Measurements from ENCODE around the gene DNLZ.
"Not testable (repeated sequence)": the region's sequence is repeated elsewhere in the genome, so short reads cannot be mapped to it uniquely, and the experiment has no call there.

The DNLZ gene

DNA sequence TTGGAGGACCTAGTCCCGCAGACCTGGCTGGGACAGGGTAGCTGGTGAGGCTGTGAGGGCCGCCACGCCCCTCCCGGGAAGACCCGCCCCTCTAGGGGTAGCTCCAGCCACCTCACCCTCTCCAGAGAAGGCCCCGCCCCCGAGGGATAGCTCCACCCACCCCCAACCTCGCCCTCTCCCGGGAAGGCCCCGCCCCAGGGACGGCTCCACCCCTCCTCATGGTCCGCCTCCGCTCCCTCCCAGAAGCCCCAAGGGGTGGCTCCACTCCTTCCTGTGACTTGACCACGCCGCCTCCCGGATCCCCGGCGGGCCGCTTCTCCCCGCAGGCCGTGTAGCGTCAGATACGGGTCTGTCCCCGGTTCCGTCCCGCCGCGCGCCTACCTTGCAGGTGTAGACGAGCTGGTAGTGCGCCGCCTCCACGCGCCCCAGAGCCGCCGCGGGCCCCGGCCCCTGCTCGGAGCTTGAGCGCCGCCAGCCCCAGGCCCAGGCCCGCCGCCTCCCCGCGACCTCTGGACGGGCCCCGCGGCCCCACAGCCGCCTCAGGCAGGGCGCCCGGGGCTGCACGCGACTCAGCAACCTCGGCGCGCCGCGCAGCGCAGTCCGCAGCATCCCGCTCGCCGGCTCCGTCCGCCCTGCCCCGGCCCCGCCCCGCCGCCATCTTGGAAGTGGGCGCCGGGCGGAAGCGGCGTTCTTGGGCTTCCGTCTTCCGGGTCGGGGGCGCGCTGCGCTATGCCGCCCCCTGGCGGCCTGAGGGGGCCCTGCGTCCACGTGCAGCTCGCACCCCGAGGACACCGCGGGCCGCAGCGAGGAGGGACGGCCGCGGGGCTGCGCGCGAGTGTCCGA is at the start of gene DNLZ:
TSS of gene DNLZ (minus strand) at position 639 of the 843 bp plus-strand sequence. CDS start at position 609, 30 bp downstream.
- Mint-ChIP-seq H3K4me1 (peaks cover 6% of the 10 kb centered on the region), H3K27me3 (peaks cover 1% of the 10 kb centered on the region)

DNA sequence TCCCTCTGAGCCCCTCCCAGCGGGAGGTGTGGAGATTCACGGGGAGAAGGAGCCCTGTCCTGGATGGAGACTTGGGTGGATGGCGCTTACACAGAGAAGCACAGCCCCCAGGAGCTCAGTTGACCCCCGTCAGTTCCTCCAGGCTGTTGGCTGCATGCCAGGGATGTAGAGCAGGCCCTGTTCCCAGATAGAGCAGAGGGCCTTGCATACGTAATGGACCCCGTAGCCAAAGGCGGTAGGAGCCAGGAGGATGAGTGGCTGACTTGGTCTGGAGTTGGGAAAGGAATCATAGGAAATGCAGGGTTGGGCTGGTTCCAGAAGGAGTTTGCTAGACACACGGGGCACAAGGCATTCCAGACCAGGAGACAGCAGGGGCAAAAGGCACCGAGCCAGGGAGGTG is 49.4 kb upstream of the DNLZ start:
- Mint-ChIP-seq H3K4me3 (no peak overlapping the region), H3K27ac (no peak overlapping the region), H3K9me3 (peaks cover 5% of the 10 kb centered on the region), H3K27me3 (no peaks in the 10 kb centered on the region), H3K4me1 (peaks cover 21% of the 10 kb centered on the region), H3K36me3 (peaks cover 32% of the 10 kb centered on the region)
- ATAC-seq (ENCODE audit: low read depth) (no peak), DNase-seq (ENCODE audit: low spot score in 2 of 2) (no peak)

More for the DNA sequence above, at the start of gene DNLZ:
- H3K36me3 Mint-ChIP-seq: peaks cover 1% of the 10 kb centered on the region
- DNase-seq (ENCODE audit: low spot score in 2 of 2) (peak; percentile 89 to 94), ATAC-seq (ENCODE audit: low read depth) (peak; percentile 80)
- H3K4me3 Mint-ChIP-seq: peak within 1 kb of the TSS; percentile 89
- H3K9me3 Mint-ChIP-seq: no peaks in the 10 kb centered on the region
- peak within 1 kb of the TSS; percentile 35 for H3K27ac Mint-ChIP-seq

DNA sequence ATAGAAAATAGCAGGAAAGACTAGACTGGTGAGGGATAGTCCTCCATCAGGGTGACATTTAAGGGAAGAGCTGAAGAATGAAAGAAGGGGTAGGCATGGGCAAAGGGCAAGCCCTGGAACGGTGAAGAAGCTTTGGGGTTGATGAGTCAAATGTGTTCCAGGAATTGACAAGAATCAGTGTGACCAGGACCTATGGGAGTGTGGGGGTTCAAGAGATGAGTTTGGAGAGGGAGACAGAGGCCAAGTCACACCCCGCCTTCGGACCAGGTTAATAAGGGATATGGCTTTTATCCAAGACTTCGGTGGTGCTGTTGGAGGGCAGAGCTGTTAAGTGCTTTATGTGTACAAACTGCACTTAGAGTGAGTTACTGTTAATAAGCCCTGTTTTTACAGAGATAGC is 47.8 kb upstream of the DNLZ start:
- DNase-seq (ENCODE audit: low spot score in 2 of 2) (no peak), ATAC-seq (ENCODE audit: low read depth) (no peak)
- H3K36me3 Mint-ChIP-seq: peaks cover 31% of the 10 kb centered on the region
- no peaks in the 10 kb centered on the region for H3K27me3 Mint-ChIP-seq
- H3K4me1 Mint-ChIP-seq: peaks cover 25% of the 10 kb centered on the region
- peaks cover 5% of the 10 kb centered on the region for H3K9me3 Mint-ChIP-seq
- peak overlapping the region; percentile 94 for H3K27ac Mint-ChIP-seq
- peak overlapping the region; percentile 82 for H3K4me3 Mint-ChIP-seq

DNA sequence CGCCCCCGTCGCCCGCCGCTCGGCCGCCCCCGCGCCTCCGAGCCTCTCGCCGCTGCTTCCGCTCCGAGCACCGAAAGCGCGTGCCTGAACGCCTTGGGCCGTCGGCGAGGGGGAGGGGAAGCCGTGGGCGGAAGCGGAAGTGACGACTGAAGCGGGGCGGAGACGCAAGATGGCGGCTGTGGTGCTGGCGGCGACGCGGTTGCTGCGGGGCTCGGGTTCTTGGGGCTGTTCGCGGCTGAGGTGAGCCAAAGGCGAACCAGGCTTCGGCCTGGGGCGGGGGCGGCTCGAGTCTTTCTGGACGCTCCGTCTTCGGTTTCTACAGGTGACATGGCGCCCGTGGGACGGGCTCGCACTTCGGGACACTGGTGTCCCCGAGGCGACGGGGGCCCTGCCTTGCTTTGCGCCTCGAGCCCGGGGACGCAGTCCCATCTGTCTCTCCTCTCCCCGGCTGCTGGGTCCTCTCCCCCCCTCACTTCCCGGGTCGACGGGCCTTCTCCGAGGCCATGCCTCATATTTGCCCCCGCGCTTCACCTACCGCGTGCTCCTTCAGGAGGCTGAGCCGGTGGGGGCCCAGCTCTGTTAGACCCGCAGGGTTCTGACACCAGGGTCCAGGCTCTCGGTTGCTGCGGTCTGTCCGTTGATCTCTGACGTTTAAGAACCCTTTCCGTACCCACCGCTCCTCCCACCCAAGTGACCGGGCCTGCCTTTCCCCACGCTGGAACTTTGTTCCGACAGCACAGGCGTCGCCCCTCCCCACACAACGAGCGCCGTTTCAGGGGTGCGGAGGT is 47.1 kb upstream of the DNLZ start, which contains the start of the genes ENTR1 and PMPCA:
TSS of gene ENTR1 (minus strand) at position 115 of the 788 bp plus-strand sequence. CDS start 217 bp downstream, outside the sequence.
TSS of gene PMPCA (plus strand) at position 159 of the 788 bp plus-strand sequence. CDS start at position 170, 11 bp downstream.
- H3K4me1 Mint-ChIP-seq: peaks cover 25% of the 10 kb centered on the region
- H3K27me3 Mint-ChIP-seq: no peaks in the 10 kb centered on the region
- DNase-seq (ENCODE audit: low spot score in 2 of 2) (peak; percentile 95 to 97), ATAC-seq (ENCODE audit: low read depth) (peak; percentile 83)
- peaks cover 28% of the 10 kb centered on the region for H3K36me3 Mint-ChIP-seq
- H3K9me3 Mint-ChIP-seq: peaks cover 5% of the 10 kb centered on the region
- H3K27ac Mint-ChIP-seq: peak within 1 kb of the TSS; percentile 94
- peak within 1 kb of the TSS; percentile 88 for H3K4me3 Mint-ChIP-seq

DNA sequence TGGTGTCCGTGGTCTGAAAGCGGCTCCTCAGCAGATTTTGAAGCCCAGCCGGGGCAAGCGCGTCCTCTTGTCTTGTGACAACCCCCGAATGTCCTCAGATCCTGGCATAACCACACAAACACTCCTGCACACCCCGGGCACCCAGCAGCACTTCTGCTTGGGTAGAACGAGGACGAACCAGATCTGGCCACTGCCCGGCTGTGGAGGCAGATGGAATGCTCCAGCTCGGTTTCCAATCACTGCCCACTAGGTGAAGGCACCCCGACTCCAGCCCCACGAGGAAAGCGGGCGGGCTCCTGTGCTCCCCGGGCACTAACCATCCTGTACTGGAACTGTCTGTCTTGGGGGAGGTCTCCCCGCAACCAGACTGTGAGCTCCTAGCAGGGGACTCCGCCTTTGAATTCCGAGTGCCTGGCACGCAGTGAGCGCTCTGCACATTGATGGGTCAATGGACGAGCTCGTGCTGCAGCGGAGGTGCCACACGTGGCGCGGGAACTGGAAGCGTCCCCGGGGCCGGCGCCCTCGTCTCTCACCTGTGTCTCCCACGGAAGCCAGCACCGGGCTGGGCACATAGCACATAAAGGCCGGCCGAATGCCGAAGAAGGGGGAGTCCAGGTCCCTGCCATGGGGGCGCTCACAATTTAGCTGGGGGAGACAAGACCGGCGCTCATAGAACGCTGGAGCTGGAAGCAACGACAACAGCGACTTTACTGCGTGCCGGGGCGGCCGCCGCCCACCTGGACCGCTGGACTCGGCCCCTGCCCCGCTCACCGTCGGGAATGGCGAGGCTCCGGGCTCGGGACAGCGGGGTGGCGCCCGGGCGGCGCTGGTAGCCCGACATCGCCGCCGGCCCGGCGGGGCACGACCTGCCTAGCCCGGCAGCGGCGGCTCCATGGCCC is 46.3 kb upstream of the DNLZ start:
- peak overlapping the region; percentile 94 for H3K27ac Mint-ChIP-seq

DNA sequence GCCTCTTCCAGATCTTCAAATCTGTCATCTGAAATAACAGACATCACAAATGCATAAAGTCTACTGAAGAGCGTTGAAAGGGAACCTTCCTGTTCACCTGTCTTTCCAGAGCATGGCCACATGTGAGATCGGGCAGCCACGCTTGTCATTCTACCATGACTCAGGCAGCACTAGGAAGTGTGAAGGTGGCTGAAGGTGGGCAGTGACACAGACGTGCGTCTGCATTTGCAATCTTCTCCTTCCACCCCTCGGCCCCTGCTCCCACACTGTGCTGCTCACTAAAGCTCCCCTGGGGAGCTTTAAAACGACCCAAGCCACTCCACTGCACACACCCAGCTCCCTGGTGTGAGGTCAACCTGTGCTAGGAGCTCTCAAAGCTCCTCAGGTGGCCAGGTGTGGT is 44.4 kb upstream of the DNLZ start:
- H3K27ac Mint-ChIP-seq: peak overlapping the region; percentile 68
- H3K4me3 Mint-ChIP-seq: no peak overlapping the region
- DNase-seq (ENCODE audit: low spot score in 2 of 2) (no peak), ATAC-seq (ENCODE audit: low read depth) (no peak)
- peaks cover 42% of the 10 kb centered on the region for H3K4me1 Mint-ChIP-seq
- peaks cover 12% of the 10 kb centered on the region for H3K36me3 Mint-ChIP-seq
- H3K9me3 Mint-ChIP-seq: peaks cover 5% of the 10 kb centered on the region
- no peaks in the 10 kb centered on the region for H3K27me3 Mint-ChIP-seq

More for the DNA sequence above, 46.3 kb upstream of the DNLZ start:
- peaks cover 26% of the 10 kb centered on the region for H3K36me3 Mint-ChIP-seq
- peak overlapping the region; percentile 88 for H3K4me3 Mint-ChIP-seq
- DNase-seq (ENCODE audit: low spot score in 2 of 2) (peak in 1 of 2 donors; percentile 45), ATAC-seq (ENCODE audit: low read depth) (peak; percentile 39)
- H3K9me3 Mint-ChIP-seq: peaks cover 5% of the 10 kb centered on the region
- peaks cover 29% of the 10 kb centered on the region for H3K4me1 Mint-ChIP-seq
- H3K27me3 Mint-ChIP-seq: no peaks in the 10 kb centered on the region

DNA sequence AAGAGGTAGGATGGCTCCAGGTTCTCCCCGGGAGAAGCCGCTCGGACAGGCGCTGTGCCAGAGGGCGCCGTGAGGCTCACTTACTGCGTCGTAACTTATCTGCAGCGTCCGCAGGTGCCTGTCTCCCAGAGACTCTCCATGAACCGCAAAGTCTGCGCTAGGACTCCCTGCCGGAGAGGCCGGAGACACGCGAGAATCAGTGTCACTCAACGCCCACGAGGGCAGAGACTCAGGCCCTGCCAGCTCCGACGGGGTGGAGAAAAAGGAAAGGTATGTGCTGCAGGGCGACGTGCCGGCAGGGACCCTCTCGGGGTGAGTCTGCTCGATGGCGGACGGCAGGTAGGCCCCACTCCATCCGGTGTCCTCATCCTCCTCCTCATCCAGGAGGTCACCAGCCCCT is 43.5 kb upstream of the DNLZ start:
- peaks cover 12% of the 10 kb centered on the region for H3K36me3 Mint-ChIP-seq
- H3K4me1 Mint-ChIP-seq: peaks cover 42% of the 10 kb centered on the region

DNA sequence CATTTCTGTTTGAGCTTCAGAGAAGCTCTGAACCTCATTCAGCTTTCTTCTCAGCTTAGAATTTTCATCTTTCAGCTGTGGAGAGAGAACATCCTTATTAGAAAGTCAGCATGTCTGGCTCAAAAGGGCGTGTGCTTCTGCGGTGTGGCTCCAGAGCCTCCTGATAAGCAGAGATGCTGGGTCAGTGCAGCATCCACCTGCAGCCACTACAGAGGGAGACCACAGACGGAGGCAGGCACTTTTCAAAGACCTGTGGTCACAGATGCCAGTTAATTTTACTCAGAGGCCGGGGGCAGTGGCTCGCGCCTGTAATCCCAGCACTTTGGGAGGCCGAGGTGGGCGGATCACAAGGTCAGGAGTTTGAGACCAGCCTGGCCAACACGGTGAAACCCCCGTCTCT is 42.4 kb upstream of the DNLZ start:
- H3K27me3 Mint-ChIP-seq; DNase-seq (ENCODE audit: low spot score in 2 of 2); ATAC-seq (ENCODE audit: low read depth); H3K9me3 Mint-ChIP-seq; H3K4me3 Mint-ChIP-seq; H3K27ac Mint-ChIP-seq: not testable (repeated sequence)
- peaks cover 39% of the 10 kb centered on the region for H3K4me1 Mint-ChIP-seq
- H3K36me3 Mint-ChIP-seq: peaks cover 12% of the 10 kb centered on the region

More for the DNA sequence above, 43.5 kb upstream of the DNLZ start:
- H3K27ac Mint-ChIP-seq; H3K4me3 Mint-ChIP-seq; ATAC-seq (ENCODE audit: low read depth); DNase-seq (ENCODE audit: low spot score in 2 of 2); H3K27me3 Mint-ChIP-seq; H3K9me3 Mint-ChIP-seq: not testable (repeated sequence)

DNA sequence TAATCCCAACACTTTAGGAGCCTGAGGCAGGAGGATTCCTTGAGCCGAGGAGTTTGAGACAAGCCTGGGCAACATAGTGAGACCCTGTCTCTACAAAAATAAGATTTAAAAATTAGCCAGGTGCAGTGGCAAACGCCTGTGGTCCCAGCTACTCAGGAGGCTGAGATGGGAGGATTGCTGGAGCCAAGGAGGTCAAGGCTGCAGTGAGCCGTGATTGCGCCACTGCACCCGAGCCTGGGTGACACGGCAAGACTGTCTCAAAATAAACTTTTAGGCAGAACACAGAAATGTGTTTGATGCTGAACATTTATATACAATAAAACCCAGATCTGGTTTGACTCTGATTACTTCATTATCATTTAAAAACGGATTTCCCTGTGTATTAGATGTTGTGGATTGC is 41.9 kb upstream of the DNLZ start:
- H3K27ac Mint-ChIP-seq: peak overlapping the region; percentile 95
- peaks cover 5% of the 10 kb centered on the region for H3K9me3 Mint-ChIP-seq
- H3K4me1 Mint-ChIP-seq: peaks cover 39% of the 10 kb centered on the region
- no peak for DNase-seq (ENCODE audit: low spot score in 2 of 2)
- H3K27me3 Mint-ChIP-seq: no peaks in the 10 kb centered on the region
- H3K36me3 Mint-ChIP-seq: peaks cover 12% of the 10 kb centered on the region
- H3K4me3 Mint-ChIP-seq: no peak overlapping the region
- ATAC-seq (ENCODE audit: low read depth): no peak

DNA sequence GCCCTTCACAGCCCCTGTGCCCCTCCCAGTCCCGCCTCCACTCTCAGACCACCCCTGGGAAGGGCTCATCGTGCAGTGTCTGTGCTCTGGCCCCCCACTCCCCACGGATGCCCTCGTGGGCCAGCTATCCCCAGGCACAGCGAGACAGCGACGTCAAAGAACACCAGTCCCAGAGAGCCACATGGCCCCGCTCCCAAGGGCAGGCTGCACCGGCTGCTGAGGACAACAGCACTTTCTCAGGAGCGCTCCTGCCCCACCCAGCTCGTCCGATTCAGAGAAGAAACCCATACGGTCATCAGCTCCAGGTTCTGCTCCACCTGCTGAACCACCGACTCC is 41.2 kb upstream of the DNLZ start:
- no peak for ATAC-seq (ENCODE audit: low read depth)

DNA sequence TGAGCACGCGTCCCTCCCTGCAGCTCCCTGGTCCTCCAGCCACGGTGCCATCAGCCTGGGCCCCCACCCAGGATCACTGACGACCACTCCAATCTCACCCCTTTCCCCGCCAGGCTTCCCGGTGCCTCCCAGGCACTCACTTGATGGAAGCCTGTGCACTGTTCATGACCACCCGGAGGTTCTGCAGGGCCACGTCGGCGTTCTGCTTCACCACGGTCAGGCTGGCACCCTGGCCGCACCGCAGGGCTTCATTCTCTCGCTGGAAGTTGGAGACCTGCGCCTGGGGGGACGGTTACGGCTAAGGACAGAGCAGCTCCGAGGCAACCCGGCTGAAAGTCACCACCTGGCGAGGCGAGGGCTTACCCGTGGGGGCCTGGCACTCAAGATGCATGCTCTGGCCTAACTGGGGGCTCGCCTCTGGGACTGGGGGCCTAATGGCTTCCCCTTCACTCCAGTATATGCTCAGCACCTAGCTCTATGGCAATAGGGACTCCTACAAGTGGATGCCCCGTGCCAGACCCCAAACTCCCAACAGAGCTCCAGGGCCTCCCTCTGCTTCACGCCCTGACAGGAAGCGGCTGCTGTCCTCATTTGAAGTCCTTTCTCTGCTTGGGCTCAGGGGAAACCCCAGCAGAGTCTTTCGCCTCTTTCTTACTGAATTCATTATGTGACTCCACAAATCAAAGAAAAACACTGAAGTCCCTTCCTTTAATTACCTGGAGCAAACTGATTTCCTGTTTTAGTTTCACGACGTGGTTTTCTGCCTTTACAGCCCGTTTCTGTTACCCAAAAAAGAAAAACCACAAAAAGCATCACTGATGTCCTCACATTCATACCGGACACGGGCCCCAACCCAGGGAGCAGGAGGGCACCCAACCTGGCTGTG is 40.6 kb upstream of the DNLZ start:
- H3K4me3 Mint-ChIP-seq: peak overlapping the region; percentile 72
- H3K9me3 Mint-ChIP-seq: peaks cover 5% of the 10 kb centered on the region
- DNase-seq (ENCODE audit: low spot score in 2 of 2) (peak in 1 of 2 donors; percentile 26), ATAC-seq (ENCODE audit: low read depth) (no peak)
- peaks cover 36% of the 10 kb centered on the region for H3K4me1 Mint-ChIP-seq
- peak overlapping the region; percentile 95 for H3K27ac Mint-ChIP-seq
- peaks cover 12% of the 10 kb centered on the region for H3K36me3 Mint-ChIP-seq
- no peaks in the 10 kb centered on the region for H3K27me3 Mint-ChIP-seq

More for the DNA sequence above, 41.2 kb upstream of the DNLZ start:
- Mint-ChIP-seq H3K27me3 (no peaks in the 10 kb centered on the region), H3K36me3 (peaks cover 12% of the 10 kb centered on the region), H3K27ac (peak overlapping the region; percentile 95), H3K4me1 (peaks cover 36% of the 10 kb centered on the region), H3K9me3 (peaks cover 5% of the 10 kb centered on the region), H3K4me3 (peak overlapping the region; percentile 72)
- no peak for DNase-seq (ENCODE audit: low spot score in 2 of 2)

DNA sequence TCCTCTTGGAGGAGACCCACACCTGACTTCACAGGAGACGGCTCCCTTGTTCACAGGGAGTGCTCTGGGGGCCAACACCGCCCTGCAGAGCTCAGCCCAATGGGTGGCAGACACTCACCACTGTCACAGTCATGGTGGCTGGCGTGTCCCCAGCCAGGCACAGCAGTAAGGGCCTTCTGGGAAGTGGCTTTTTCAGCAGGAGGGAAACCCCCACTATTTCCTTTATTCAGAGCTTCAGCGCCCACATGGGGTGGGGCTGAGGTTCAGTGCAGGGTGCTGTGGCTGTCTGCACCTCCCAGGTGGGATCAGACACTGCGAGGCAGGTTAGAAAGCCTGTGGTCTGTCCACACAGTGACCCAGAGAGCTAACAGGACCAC is 40.0 kb upstream of the DNLZ start:
- peaks cover under 1% of the 10 kb centered on the region for H3K9me3 Mint-ChIP-seq

More for the DNA sequence above, 40.0 kb upstream of the DNLZ start:
- ATAC-seq (ENCODE audit: low read depth) (peak; percentile 86), DNase-seq (ENCODE audit: low spot score in 2 of 2) (peak; percentile 47 to 70)
- peak overlapping the region; percentile 95 for H3K27ac Mint-ChIP-seq
- H3K27me3 Mint-ChIP-seq: no peaks in the 10 kb centered on the region
- H3K4me1 Mint-ChIP-seq: peaks cover 37% of the 10 kb centered on the region
- H3K4me3 Mint-ChIP-seq: peak overlapping the region; percentile 72
- peaks cover 7% of the 10 kb centered on the region for H3K36me3 Mint-ChIP-seq

All from memory B cell (primary cell).